Fibroblast of lung (primary cell): ENCODE results near the gene KNDC1. TPM values are rescaled to one million over a fixed set of nuclear protein-coding genes. Genes with fewer than 3 reads are reported as not detected.

Experiments used
- DNase-seq, 2 donors: peaks; one replicate each; pipeline versions ENCODE4 v3.0.0 to v3.0.0-alpha.2; 2010; ENCODE audit warnings: low read depth in 2 of 2
- H2AFZ ChIP-seq: 2 replicates; pipeline ENCODE4 v1.5.1; 2012; ENCODE audit warnings: low read length, control low read depth, inconsistent platforms
- H3K27ac ChIP-seq: 2 replicates; pipeline ENCODE4 v1.5.1; 2011; ENCODE audit warnings: low read length, control low read depth; ENCODE audit not compliant: insufficient read depth
- H3K27me3 ChIP-seq: 2 replicates; pipeline ENCODE4 v1.5.1; 2011; ENCODE audit warnings: mild to moderate bottlenecking, low read length; ENCODE audit not compliant: control insufficient read depth, insufficient read depth
- H3K36me3 ChIP-seq: 2 replicates; pipeline ENCODE4 v1.5.1; 2011; ENCODE audit warnings: low read length; ENCODE audit not compliant: control insufficient read depth, insufficient read depth
- H3K4me1 ChIP-seq: 2 replicates; pipeline ENCODE4 v1.5.1; 2011; ENCODE audit warnings: low read length; ENCODE audit not compliant: control insufficient read depth, insufficient read depth; ENCODE audit errors: extremely low read depth
- H3K4me2 ChIP-seq: 2 replicates; pipeline ENCODE4 v1.5.1; 2011; ENCODE audit warnings: low read length, control low read depth; ENCODE audit not compliant: insufficient read depth; ENCODE audit errors: extremely low read depth
- H3K4me3 ChIP-seq, 4 experiments: fragments of 200-600 bp in 1 of 4; sonication (generic) in 1 of 4; replicated peaks in 1 of 4; 2 replicates each; pipeline ENCODE4 v1.5.1; 2011 to 2016; ENCODE audit warnings: low read length in 4 of 4, low read depth in 3 of 4, mild to moderate bottlenecking in 3 of 4, control low read depth in 2 of 4, inconsistent platforms in 1 of 4, mixed read lengths in 1 of 4; ENCODE audit not compliant: insufficient read depth in 1 of 4; ENCODE audit errors: control extremely low read depth in 1 of 4
- H3K79me2 ChIP-seq: 2 replicates; pipeline ENCODE4 v1.5.1; 2012; ENCODE audit warnings: mild to moderate bottlenecking, low read length, inconsistent platforms; ENCODE audit not compliant: control insufficient read depth, insufficient read depth
- H3K9ac ChIP-seq: 2 replicates; pipeline ENCODE4 v1.5.1; 2011; ENCODE audit warnings: mild to moderate bottlenecking, low read length, control low read depth; ENCODE audit not compliant: insufficient read depth
- H3K9me3 ChIP-seq: 2 replicates; pipeline ENCODE4 v1.5.1; 2012; ENCODE audit warnings: low read depth, low read length; ENCODE audit not compliant: control insufficient read depth, insufficient read depth
- H4K20me1 ChIP-seq: 2 replicates; pipeline ENCODE4 v1.5.1; 2011; ENCODE audit warnings: low read length; ENCODE audit not compliant: control insufficient read depth, insufficient read depth; ENCODE audit errors: extremely low read depth
- EZH2 ChIP-seq: IDR thresholded peaks from 2 replicates; pipeline ENCODE4 v1.5.1; 2012; ENCODE audit warnings: low read length, control low read depth, mild to moderate bottlenecking; ENCODE audit errors: missing control alignments
- polyA plus RNA-seq, 2 donors: library from polyadenylated mRNA; depleted of rRNA in 1 of 2; stranded (reverse) in 1 of 2; unstranded in 1 of 2; fragments of >200 nt; gene quantifications; 2 replicates each; pipeline ENCODE4 v1.2.1, GENCODE V29; 2011 to 2012; ENCODE audit warnings: missing spikeins in 1 of 2
- total RNA-seq: library from RNA; depleted of rRNA; stranded (reverse); fragments of >200 nt; gene quantifications from 2 replicates; pipeline ENCODE4 v1.2.1, GENCODE V29; 2014
- TF ChIP-seq, protein P1 (sequence below), 2 donors: IDR thresholded peaks in 1 of 2; conservative IDR thresholded peaks in 1 of 2; 1 replicate in 1 of 2; 2 replicates in 1 of 2; pipeline ENCODE4 v1.5.1; 2011 to 2012; ENCODE audit warnings: low read length in 2 of 2, control low read depth in 1 of 2, inconsistent platforms in 1 of 2, low read depth in 1 of 2, mild to moderate bottlenecking in 1 of 2

The KNDC1 gene
- total and polyA plus RNA-seq, 2 donors (not counting 1 experiment from before 2014, with no cell fraction given), result 0.20 to 0.50 TPM

DNA sequence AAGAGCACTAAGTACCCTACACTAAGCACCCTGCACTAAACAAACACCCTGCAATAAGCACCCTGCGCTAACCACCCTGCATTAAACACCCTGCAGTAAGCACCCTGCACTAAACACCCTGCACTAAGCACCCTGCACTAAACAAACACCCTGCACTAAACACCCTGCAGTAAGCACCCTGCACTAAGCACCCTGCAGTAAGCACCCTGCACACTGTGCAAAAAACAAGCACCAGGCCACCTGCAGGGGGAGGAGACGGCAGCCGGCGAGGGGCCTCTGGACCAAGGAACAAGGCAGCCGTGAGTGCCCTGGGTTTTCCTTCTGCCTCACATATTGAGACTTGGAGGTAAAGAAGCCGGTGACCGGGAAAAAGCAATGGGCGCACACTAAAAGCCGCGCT lies 30.2 kb downstream of the KNDC1 start:
- no peaks in the 10 kb centered on the region for H3K36me3 ChIP-seq
- no peaks in the 10 kb centered on the region for H3K4me1 ChIP-seq
- H3K4me2 ChIP-seq, result no peak overlapping the region
- TF ChIP-seq, protein P1, sequence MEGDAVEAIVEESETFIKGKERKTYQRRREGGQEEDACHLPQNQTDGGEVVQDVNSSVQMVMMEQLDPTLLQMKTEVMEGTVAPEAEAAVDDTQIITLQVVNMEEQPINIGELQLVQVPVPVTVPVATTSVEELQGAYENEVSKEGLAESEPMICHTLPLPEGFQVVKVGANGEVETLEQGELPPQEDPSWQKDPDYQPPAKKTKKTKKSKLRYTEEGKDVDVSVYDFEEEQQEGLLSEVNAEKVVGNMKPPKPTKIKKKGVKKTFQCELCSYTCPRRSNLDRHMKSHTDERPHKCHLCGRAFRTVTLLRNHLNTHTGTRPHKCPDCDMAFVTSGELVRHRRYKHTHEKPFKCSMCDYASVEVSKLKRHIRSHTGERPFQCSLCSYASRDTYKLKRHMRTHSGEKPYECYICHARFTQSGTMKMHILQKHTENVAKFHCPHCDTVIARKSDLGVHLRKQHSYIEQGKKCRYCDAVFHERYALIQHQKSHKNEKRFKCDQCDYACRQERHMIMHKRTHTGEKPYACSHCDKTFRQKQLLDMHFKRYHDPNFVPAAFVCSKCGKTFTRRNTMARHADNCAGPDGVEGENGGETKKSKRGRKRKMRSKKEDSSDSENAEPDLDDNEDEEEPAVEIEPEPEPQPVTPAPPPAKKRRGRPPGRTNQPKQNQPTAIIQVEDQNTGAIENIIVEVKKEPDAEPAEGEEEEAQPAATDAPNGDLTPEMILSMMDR (conservative IDR thresholded peaks at IDR 0.05 in 1 of 2, IDR thresholded peaks at IDR 0.05 in 1 of 2; ENCODE audit: low read depth in 1 of 2, low read length in 2 of 2), result no peak
- TF ChIP-seq EZH2, result no peak
- H3K27ac ChIP-seq, result no peak overlapping the region
- no peaks in the 10 kb centered on the region for H3K9me3 ChIP-seq
- no peak overlapping the region for H3K9ac ChIP-seq
- H3K27me3 ChIP-seq, result no peaks in the 10 kb centered on the region
- no peaks in the 10 kb centered on the region for H4K20me1 ChIP-seq
- H2AFZ ChIP-seq, result no peak overlapping the region
- no peaks in the 10 kb centered on the region for H3K79me2 ChIP-seq
- H3K4me3 ChIP-seq, result no peak overlapping the region
- DNase-seq, result no peak

DNA sequence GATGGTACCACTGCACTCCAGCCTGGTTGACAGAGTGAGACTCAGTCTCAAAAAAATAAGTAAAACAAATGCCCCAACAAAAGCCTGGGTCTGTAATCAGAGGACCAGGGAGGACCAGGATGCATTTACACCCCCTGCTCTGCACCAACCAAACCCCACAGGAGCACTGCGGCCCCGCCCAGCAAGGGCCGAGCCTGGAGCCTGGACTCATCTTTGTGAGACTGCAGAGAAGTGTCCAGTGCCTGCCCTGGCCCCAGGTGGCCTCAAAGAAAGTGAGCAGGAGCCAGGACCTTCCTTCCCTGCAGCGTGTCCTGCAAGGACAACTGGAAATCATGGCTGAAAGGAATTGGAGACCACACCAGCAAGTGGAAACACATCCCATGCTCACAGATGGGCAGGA lies 31.6 kb downstream of the KNDC1 start:
- no peaks in the 10 kb centered on the region for H3K36me3 ChIP-seq
- H3K9ac ChIP-seq, result no peak overlapping the region
- no peak overlapping the region for H3K27ac ChIP-seq
- TF ChIP-seq, protein P1 (conservative IDR thresholded peaks at IDR 0.05 in 1 of 2, IDR thresholded peaks at IDR 0.05 in 1 of 2; ENCODE audit: low read depth in 1 of 2, low read length in 2 of 2), result no peak
- TF ChIP-seq EZH2, result no peak
- no peaks in the 10 kb centered on the region for H3K4me1 ChIP-seq
- no peak overlapping the region for H3K4me2 ChIP-seq
- H3K4me3 ChIP-seq, result no peak overlapping the region
- no peaks in the 10 kb centered on the region for H3K9me3 ChIP-seq
- DNase-seq, result no peak
- no peaks in the 10 kb centered on the region for H4K20me1 ChIP-seq
- no peaks in the 10 kb centered on the region for H3K79me2 ChIP-seq
- H3K27me3 ChIP-seq, result no peaks in the 10 kb centered on the region
- no peak overlapping the region for H2AFZ ChIP-seq

DNA sequence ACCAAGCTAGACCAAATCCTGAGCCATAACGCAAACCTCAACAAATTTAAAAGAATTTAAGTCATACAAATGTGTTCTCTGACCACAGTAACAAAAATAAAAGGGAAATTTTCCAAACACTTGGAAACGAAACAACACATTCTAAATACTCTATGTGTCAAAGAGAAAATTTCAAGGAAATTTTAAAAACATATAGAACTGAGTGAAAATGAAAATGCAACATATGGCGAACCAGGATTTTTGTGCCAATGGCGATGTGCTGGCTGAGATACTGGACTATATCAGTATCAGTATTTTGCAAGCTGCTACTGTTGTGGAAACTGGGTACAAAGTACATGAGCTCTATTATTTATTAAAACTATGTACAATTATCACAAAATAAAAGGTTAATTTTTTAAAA lies 34.1 kb downstream of the KNDC1 start:
- DNase-seq, result no peak
- Histone ChIP-seq H3K9ac (no peak overlapping the region), H3K9me3 (no peaks in the 10 kb centered on the region), H3K27ac (no peak overlapping the region), H3K4me1 (no peaks in the 10 kb centered on the region), H4K20me1 (no peaks in the 10 kb centered on the region), H3K36me3 (no peaks in the 10 kb centered on the region), H3K4me2 (no peak overlapping the region), H3K4me3 (no peak overlapping the region), H3K79me2 (no peaks in the 10 kb centered on the region), H2AFZ (no peak overlapping the region), H3K27me3 (no peaks in the 10 kb centered on the region)
- TF ChIP-seq, protein P1 (conservative IDR thresholded peaks at IDR 0.05 in 1 of 2, IDR thresholded peaks at IDR 0.05 in 1 of 2; ENCODE audit: low read depth in 1 of 2, low read length in 2 of 2), result no peak
- no peak for TF ChIP-seq EZH2
